Measurements from ENCODE around the gene TFR2.

GRCh38 chr7:100629117-100629716, 12.1 kb downstream of the TFR2 start:
- TF ChIP-seq CTCF (conservative IDR thresholded peaks at IDR 0.05; ENCODE audit: low read depth, low read length), result peak; percentile 56
- TF ChIP-seq EZH2 (IDR thresholded peaks at IDR 0.05; ENCODE audit: low read length, unreplicated experiment), result no peak
